Fibroblast of skin of right biceps (primary cell): ENCODE results near the gene CPT1A.

Experiments
- DNase-seq: peaks from one replicate; pipeline ENCODE4 v3.0.0-alpha.2; 2013

The CPT1A gene

DNA sequence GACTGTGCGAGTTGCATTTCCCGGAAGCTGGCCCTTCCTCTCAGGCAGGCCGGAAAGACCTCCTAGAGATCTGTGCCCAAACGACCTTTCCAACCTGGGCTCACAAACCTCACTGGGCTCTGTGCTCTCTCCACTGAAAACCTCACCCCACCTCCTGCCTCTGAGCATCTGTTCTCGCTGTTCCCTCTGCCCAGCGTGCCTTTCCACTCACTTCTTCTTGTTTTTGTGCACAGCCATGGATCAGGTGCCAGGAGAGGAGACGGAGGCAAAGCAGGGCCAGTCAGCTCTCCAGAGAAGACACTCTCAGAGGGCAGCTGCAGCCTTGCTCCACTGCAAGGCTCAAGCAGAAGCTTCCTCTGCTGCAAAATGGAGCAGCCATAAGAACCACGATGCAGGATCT lies 10.9 kb upstream of the CPT1A start:
- no peak for DNase-seq

DNA sequence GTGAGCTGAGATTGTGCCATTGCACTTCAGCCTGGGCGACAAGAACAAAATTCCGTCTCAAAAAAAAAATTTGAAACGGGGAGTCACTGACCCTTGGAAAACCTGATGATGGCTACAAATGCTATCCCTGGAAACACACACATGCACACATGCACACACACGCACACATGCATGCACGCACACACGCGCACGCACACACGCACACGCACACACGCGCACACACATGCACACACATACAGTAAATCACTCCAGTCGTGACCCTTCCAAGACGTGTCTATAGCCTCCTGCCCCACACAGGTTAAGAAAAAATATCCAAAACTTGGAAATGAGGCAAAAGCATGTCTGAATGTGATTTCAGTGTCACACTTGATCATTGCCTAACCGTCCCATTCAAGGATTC lies 6.7 kb upstream of the CPT1A start:
- DNase-seq = no peak

DNA sequence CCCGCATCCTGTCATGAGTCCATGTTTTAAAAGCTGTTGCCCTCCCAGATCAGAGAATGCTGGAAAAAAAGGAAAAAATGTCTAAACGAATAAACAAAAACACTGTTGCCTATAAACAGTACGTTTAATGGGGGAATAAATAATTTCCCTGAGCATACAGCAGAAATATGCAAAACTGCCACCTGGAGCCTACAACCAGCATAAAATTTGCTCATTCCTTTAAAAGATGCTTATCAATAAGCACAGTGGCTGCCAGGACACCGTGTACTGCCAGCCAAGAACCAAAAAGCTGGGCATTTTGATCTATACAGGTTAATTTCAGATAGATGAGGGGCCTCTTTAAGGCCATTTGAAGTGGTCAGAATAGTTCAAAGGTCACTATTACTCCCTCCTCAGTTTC lies 5.7 kb upstream of the CPT1A start:
- DNase-seq = no peak

DNA sequence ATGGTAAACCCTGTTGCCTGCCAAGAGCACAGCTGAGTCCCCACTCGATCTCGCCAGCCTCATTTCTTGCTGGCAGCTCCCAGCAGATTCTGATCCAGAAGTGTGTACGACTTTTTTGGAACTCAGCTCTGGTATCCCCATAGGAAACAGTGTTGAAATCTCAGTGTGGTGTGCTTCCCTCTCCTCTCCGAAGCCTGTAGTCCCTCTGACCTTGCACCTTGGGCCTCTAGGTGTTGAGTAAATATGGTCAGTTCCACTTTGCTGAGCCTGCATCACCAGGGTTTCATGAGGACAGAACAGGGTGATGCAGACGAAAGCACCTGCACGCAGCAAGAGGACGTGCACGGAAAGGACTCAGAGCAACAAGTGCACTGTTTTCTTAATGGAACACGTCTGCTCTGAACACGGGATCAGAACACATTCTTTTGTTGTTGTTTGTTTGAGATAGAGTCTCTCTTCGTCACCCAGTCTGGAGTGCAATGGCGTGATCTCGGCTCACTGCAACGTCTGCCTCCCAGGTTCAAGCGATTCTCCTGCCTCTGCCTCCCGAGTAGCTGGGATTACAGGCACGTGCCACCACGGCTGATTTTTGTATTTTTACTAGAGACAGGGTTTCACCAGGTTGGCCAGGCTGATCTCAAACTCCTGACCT lies 3.8 kb upstream of the CPT1A start:
- DNase-seq = no peak

DNA sequence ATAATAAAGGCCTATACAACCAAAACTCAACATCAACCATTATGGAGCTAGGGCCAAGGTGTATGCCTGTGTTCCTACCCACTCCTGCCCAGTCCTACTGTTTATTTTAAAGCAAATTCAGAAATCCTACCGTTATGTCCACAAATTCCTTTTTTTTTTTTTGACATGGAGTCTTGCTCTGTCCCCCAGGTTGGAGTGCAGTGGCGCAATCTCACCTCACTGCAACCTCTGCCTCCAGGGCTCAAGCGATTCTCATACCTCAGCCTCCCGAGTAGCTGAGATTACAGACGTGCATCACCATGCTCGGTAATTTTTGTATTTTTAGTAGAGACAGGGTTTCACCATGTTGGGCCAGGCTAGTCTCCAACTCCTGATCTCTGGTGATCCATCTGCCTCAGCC lies 3.1 kb upstream of the CPT1A start:
- no peak for DNase-seq

DNA sequence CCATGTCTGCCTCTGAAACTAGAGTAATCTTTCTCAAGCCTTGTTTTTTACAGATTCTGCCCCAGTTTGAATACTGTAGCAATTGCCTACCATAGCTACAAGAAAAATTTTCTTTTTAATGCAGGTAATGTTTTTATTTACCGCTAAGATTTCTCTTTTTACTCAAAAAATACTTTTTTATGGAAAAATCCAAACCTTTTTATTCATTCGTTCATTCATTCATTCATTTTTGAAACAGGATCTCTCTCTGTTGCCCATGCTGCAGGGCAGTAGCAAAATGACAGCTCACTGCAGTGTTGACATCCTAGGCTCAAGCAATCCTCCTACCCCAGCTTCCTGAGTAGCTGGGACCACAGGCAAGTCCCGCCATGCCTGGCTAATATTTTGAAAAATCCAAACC lies 2.7 kb upstream of the CPT1A start:
- no peak for DNase-seq

DNA sequence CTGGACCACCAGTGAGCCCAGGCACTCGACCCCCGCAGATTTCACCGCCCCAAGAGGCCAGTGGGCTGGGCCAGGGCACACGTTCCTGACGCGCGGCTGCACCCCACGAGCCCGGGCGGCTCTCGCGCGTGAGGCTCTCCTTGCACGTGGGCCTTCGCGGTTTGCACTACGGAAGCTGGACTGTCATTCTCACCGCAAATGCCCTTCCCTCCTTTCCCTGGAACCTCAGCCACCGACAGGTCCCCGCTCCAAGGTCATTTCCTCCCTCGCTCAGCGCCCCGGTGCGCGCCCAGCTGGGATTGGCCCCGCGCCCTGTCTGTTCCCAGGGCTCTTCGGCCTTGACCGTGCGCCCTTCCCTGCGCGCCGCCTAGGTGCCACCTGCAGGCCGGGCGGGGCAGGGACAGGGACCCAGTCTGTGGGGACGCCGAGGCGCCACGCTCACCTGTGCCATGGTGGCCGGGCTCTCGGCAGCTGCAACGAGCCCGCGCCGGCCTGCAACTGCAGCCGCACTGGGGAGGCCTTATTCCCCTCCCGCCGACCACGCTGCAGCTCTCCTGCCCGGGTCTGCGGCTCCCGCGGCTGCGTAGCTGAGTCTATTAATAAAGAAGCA lies 2.1 kb upstream of the CPT1A start:
- peak; percentile 17 for DNase-seq

DNA sequence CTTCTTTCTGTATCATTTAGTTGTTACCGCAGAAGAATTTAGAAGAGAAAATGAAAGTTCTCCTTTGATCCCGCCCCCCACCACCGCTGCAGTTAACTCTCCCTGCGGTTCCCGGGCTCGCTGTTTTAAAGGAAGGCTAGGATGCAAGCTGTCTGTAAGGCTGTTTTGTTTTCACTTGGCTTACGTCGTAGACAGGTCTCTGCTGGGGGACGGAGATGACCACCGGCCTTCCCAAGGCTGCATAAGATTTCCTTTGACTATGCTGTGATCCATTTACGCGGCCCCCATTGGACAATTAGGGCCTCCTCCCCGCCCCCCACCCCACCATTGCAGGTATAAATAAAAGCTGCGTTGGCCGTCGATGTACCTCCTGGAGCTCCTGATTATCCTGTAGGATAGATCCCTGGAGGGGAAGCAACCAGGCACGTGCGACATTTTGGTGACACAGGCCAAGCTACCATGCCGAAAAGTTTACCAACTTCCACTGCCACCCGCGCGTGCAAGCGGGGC lies 1.4 kb upstream of the CPT1A start:
- peak; percentile 38 for DNase-seq

DNA sequence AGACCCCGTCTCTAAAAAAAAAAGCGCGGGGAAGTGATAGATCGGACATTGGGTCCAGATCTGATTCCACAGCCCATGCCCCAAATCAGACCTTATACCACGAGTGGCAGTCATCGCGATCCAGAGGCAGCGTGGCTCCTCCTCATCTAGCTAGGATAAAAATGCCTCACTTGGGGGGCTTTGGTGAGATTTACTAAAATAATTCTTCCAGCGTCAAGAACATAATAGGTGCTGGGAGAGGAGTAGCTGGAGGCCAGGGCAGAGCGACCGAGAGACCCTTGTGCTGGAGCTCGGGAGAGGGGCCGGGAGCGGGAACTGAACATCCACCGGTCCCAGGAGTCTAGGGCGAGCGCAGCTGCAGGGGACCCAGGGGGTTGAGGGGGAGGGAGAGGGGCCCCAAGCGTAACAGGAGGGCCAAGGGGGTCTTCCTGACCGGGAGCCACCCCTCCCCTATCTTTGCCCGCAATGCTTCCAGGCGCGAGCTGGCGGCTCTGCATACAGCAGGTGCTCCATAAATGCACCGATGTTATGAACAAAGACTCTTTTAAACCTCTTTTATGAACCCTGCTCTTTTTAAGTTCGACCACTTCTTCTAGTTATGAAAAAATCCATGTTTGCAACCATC lies 823 bp upstream of the CPT1A start:
- no peak for DNase-seq

DNA sequence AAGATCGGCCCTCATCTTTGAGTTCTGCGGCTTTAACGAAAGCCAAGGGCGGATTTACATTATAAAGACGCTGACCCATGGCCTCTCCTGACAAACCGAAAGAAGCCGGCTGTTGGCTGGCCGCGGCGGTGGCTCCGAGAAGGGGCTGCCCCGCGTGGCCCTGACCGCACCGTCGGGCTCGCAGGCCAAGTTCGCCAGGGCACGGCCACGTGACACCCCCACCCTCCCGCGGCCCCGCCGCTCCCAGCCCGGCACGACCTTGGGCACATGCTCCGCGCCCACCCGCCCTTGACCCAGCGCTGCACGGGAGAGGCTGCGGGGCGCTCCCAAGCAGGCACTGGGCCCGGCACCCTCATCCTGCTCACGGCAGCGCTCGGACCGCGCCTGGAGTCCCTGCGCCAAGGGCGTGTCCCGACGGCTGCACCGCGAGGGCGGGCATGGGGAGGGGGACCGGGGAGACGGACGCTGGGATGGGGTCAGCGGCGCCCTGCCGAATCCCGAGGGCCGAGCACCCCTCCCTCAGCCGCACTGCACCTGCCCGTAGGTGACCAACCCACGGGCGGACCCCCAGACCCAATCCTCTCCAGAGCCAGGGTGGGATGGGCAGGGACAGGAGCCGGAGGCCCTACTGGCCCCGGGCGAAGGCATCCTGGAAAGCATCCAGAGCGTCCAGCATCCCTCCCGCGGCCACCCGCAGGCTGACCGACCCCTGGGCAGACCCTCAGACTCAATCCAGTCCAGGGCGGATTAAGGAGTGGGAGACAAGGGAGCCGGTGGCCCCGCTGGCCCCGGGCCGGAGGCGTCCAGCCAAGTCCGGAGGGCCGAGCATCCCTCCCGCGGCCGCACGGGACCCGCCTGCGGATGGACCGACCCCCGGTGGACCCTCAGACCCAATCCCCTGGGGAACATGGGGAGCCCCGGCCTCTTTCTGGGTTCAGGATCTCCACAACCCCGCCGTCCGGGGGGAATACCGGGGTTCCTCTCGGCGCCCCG lies 759 bp downstream of the CPT1A start:
- DNase-seq = no peak

DNA sequence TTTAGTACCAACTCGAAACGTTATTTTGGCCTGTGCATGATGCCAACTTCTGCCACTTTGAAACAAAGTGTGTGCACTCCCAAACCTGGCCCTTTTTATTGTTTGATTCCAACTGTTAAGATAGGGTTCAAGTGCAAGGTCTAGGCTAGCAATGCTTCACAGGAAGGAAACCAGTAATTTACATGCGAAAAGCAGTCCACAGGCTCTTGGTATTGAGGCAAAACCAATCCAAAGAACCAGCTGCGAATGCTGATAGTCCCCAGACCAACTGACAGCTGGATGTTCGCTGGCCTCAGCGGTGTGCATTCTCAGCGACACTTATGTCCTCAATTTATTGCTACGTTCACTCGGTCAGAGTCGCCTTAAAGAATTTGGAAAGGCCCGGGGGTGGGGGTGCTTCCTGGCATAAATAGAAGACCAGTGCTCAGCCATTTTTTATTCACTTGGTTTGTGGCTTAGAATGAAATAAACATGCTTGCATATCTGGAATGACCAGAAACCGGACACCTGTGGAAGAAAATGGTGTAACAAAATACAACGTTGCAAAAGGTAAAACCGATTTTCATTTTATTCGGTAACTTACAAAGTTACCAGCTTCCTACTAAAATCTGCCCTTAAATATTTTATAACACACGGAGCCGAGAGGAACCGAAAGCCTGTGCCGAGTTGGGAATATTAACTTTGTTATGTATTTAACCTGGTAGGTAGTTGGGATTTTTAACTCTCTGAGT lies 1.6 kb downstream of the CPT1A start:
- peak; percentile 15 for DNase-seq

DNA sequence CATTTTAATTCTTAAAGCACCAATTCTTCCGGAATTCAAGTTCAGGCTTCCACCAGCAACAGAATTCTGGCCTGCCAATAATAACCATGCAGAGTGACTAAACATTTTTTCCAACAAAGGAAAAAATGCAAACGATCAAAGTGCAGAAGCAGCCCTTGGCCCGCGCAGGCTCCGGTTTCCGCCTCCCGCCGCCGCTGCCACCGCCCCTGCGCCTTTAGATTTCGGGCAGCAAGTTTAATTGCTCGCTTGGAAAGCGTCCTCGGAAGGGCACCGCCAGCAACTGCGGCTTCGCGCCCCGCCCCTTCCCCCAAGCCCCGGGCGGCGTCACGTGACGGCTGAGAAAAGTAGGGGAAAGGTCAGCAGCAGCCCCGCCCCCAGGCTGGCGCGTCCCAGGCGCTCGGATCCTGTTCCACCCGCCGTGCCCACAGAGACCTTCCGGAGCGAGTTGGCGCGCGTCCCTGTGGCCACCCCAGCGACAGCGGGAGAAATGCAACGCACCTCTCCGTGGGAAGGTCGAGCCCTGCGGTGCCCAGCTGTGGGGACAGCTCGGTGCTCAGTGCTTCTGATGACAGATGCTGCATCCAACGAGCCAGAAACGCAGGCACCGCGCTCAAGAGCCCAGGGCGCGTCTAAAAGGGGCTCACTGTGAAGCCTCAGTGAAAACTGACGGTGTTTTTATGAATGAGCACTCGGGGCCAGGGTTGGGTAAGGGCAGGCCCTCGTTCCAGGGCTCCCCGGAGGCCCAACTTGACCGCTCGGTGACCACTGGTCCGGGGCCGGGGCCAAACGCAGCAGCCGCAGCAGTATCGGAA lies 2.5 kb downstream of the CPT1A start:
- DNase-seq = peak; percentile 93

DNA sequence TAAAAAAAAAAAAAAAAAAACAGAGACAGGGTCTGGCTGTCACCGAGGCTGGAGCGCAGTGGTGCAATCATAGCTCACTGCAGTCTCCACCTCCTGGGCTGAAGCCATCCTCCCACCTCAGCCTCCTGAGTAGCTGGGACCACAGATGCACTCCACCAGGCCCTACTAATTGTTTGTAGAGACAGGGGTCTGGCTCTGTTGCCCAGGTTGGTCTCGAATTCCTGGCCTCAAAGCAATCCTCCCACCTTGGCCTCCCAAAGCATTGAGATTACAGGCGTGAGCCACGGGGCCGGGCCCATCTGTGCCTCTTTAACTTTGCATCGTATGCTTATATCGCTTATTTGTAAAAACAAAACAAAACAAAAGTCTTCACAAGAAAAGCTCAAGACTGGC lies 3.1 kb downstream of the CPT1A start:
- no peak for DNase-seq

DNA sequence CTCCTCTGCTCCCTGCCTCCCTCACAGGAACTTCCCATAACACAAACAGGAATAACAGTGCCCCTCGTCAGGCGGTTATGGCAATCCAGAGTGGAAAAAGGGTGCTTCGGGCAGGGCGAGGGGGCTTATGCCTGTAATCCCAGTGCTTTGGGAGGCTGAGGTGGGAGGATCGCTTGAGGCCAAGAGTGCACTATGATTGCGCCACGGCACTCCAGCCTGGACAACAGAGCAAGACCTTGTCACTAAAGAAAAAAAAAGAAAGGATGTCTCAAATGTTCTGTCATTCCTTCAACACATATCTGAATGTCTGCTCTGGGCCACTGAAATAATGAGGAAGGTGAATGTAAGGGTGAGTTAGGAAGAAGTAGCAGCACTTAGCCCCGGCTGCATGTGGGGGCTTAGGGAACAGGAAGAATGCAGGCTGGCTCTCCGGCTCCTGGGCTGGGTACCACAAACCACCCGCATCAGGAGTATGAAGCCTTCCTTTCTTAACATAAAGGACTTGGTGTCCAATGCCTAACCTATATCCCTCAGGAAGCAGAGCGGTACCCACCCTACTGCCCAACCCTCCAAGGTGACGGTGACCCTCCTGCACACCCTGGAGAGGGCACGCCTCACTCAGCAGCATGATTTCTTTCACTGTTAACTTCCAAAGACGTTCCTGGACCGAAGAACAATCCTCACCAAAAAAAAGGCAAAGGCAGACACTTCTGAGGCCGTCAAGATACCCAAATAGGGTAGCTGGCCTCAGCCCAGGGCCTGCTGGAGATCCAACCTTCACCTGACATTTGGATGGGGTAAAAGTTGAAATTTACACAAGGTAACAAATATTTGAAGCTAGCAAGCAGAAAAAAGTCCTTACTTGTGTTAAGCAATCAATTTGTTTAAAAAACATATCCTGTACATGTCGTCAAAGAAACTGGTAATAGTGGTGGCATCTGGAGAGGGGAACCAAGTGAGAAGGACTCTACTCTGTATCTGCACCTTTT lies 3.8 kb downstream of the CPT1A start:
- no peak for DNase-seq

DNA sequence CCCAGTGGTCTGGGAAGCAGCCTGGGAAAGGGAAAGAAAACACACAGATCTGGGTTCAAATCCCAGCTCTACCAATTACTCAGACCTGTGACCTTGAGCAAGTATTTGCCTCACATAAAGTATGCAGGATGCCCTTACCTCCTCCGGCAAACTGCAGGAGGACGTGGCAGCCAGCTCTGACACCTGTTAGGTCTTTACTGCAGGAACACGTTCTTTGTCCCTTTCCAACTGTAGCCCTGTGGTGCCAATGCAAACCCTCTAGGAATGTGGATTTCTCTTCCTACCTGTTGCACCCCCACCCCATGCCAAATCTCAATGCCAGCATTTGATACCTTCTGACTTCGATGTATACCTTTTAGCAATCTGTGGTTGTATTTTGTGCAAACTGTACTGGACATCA lies 6.0 kb downstream of the CPT1A start:
- no peak for DNase-seq

DNA sequence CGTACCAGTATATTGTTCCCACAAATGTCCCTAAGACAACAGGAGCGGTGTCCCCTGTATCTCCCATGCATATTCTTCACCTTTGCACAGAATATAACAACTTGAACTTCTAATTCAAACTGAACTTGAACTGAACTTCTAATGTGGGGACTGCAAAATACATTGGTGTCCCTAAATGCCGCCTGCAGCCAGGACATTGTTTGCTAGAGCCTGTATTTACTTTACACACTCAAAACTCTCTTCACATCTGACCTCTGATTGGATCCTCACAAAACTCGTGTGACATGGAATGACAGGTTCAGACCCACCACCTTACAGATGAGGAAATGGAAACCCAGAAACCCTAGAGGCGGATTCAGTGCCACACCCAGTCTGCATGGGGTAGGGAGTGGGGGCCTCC lies 6.4 kb downstream of the CPT1A start:
- no peak for DNase-seq

DNA sequence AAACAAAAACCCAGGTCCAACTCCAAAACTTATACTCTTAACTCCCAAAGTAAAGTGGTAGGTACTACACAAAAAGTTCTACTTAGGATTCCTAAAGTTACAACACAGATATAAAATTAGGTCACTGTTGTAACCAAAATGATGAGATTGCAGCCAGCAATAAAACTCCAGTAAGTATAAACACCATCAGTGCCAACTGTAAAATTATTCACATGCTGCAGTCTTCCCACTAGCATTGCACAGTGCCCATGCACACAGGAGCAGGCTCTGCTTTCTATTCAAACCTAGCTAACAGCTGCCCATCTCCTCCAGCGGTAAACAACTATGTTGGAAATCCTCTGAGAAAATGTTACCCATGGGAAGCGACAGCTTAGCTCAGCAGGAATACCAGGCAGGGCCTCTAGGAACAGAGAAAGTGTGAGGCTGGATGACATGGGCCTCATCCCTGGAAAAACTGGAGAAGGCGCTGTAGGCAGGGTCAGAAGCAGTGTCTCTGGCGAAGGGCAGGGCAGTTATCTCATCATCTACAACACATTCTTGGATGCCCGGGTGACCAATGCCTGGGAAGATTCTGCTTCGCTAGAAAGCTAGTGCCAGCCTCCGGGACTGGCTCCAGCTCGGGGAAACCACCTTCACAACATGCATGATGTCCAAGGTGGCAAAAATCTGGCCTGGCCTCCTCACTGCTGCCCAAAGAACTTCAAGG lies 9.1 kb downstream of the CPT1A start:
- DNase-seq = no peak

DNA sequence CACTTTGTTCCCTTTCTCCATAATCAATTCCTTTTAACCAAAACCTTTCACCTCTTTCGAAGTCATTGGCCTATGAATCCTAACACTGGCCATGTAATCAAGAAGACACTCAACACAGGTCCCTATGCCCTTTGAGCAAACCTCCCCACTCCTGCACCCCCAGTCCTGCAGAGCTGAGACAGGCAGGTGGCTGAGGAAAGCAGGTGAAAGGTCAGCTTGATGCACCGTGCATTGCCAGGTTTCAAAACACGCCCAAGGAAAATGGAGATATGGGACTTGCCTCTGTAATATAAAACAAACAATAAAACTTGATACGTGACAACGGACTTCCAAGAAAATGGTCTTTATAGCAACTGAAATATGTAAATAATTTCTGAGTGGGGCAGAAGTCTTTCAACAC lies 10.6 kb downstream of the CPT1A start:
- DNase-seq = no peak

DNA sequence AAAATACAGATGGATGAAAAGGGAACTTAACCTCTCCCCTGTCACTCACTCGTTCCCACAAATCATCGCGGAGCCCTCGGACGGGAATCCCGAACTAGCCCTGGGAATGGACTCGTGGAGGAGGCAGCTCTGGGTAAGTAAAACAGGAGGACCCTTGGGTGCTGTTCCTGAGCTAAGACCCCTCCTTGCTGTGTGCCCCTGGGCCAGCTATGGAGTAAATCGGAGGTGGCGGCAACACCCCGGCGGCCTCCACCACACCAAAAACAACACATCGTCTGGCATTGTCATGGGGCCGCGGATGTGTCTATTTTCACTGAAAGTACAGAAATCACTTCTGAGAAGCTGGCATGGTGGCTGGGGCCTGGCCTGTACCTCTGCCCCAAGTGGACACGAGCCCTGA lies 12.1 kb downstream of the CPT1A start:
- DNase-seq = no peak

DNA sequence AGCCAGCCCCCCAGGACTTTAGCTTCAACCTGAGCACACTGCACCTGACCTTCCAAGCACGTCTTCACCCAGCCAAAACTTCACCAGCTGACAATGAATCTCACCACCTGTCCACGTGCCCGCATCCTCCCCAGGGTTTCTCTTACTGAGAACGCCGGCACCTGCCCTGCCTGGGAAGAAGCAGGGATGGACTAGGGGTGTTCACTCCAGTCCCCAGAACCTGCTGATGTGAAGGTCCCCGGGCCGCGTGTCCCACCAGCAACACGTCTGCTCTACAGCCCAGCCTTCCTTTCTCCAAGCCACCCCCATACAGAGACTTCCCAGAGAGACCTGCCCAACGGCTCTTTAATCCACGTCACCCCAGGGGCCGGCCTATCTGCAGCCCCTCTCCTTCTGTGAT lies 12.8 kb downstream of the CPT1A start:
- DNase-seq = no peak
